Sigmoid colon (tissue), 7 donors: Measurements from ENCODE around the gene AIFM2. TPM values are rescaled to one million over a fixed set of nuclear protein-coding genes. Genes with fewer than 3 reads are reported as not detected.
"Not testable (repeated sequence)": the region's sequence is repeated elsewhere in the genome, so short reads cannot be mapped to it uniquely, and the experiment has no call there.

ENCODE experiments used
- DNase-seq: peaks from one replicate; pipeline ENCODE4 v3.0.0-alpha.2; 2019
- H3K27ac ChIP-seq, 4 donors: fragments of 200-600 bp; sonication (generic); one replicate each; pipeline ENCODE4 v1.5.1; 2016 to 2019; ENCODE audit warnings: mild to moderate bottlenecking in 1 of 4
- H3K27me3 ChIP-seq, 3 donors: fragments of 200-600 bp; sonication (generic); one replicate each; pipeline ENCODE4 v1.5.1; 2019; ENCODE audit warnings: mild to moderate bottlenecking in 1 of 3
- H3K36me3 ChIP-seq, 4 donors: fragments of 200-600 bp; sonication (generic); one replicate each; pipeline ENCODE4 v1.5.1; 2016 to 2019
- H3K4me1 ChIP-seq, 4 donors: fragments of 200-600 bp; sonication (generic); one replicate each; pipeline ENCODE4 v1.5.1; 2017 to 2019
- H3K4me3 ChIP-seq, 4 donors: fragments of 200-600 bp; sonication (generic); one replicate each; pipeline ENCODE4 v1.5.1; 2017 to 2019; ENCODE audit warnings: mild to moderate bottlenecking in 2 of 4, moderate library complexity in 1 of 4
- H3K9me3 ChIP-seq, 4 donors: fragments of 200-600 bp in 3 of 4; sonication (generic) in 3 of 4; one replicate each; pipeline versions ENCODE4 v1.5.1 to v1.6.1; 2013 to 2019
- EP300 ChIP-seq, 4 donors: sonication (generic); formaldehyde crosslinking; IDR thresholded peaks; one replicate each; pipeline ENCODE4 v1.6.1; 2017; ENCODE audit warnings: antibody characterized with exemption in 4 of 4
- POLR2A ChIP-seq, 2 donors: fragments of 450-650 bp; IDR thresholded peaks; one replicate each; pipeline ENCODE4 v1.6.1; 2016; ENCODE audit warnings: antibody characterized with exemption in 2 of 2, mild to moderate bottlenecking in 2 of 2, moderate library complexity in 2 of 2
- POLR2AphosphoS5 ChIP-seq, 4 donors: sonication (generic); formaldehyde crosslinking; IDR thresholded peaks; one replicate each; pipeline ENCODE4 v1.6.1; 2017; ENCODE audit warnings: antibody characterized with exemption in 4 of 4
- WGBS, 2 donors: extraction: QIAGEN DNeasy Blood & Tissue Kit; methylation state at CpG; one replicate each; pipeline ENCODE4 v1.1.7; 2013; 5-methylcytosine and 5-hydroxymethylcytosine counted together
- intact Hi-C: fragments of 100-400 bp; cut with DNase I; formaldehyde crosslinking; loops from one replicate; pipeline ENCODE4 v1.15.1; 2023
- polyA plus RNA-seq, 3 donors: library from polyadenylated mRNA; stranded (reverse); fragments of 200-250 nt; gene quantifications; one replicate each; pipeline ENCODE4 v1.2.3, GENCODE V29; 2013
- total RNA-seq, 4 donors: library from RNA; depleted of rRNA; stranded (reverse); fragments of >200 nt; gene quantifications; one replicate each; pipeline ENCODE4 v1.1.0, GENCODE V29; 2016
- TF ChIP-seq, protein P1 (sequence below), 4 experiments: fragments of 450-650 bp in 3 of 4; fragments of 200-600 bp in 1 of 4; IDR thresholded peaks; one replicate each; pipeline ENCODE4 v1.5.1; 2016 to 2019; ENCODE audit warnings: antibody characterized with exemption in 4 of 4, mild to moderate bottlenecking in 3 of 4, moderate library complexity in 2 of 4
- donor health status: healthy with polysubstance abuse.
- donor health status: Bipolar disorder and iron deficiency.
- donor health status: healthy.

Gene AIFM2
- total and polyA plus RNA-seq, 7 donors, result 10.2 to 26.8 (median 11.7) TPM

DNA sequence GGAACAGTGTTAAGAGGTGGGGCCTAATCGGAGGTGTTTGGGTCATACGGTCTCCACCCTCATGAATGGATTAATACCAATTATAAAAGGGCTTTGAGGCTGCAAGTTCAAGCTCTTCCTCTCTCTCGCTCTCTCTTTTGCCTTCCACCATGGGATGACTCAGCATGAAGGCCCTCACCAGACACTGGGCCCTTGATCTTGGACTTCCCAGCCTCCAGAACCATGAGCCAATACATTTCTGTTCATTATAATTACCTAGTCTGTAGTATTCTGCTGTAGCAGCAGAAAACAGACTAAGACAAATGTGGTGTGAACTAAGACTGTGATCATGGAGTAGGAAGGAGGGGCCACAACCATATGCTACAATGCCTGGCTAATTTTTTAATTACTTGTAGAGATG lies 7.7 kb downstream of the AIFM2 start:
- Histone ChIP-seq H3K27ac (no peak overlapping the region), H3K9me3 (no peaks in the 10 kb centered on the region), H3K27me3 (no peaks in the 10 kb centered on the region), H3K36me3 (peaks cover 0 to 27% (median 10%) of the 10 kb centered on the region in 4 donors), H3K4me3 (no peak overlapping the region), H3K4me1 (no peaks in the 10 kb centered on the region)
- no peak for DNase-seq
- WGBS, 2 donors, result 95 to 97% methylated on average over 3 of the region's 3 CpGs
- intact Hi-C loops, result no loop called here
- TF ChIP-seq, protein P1, sequence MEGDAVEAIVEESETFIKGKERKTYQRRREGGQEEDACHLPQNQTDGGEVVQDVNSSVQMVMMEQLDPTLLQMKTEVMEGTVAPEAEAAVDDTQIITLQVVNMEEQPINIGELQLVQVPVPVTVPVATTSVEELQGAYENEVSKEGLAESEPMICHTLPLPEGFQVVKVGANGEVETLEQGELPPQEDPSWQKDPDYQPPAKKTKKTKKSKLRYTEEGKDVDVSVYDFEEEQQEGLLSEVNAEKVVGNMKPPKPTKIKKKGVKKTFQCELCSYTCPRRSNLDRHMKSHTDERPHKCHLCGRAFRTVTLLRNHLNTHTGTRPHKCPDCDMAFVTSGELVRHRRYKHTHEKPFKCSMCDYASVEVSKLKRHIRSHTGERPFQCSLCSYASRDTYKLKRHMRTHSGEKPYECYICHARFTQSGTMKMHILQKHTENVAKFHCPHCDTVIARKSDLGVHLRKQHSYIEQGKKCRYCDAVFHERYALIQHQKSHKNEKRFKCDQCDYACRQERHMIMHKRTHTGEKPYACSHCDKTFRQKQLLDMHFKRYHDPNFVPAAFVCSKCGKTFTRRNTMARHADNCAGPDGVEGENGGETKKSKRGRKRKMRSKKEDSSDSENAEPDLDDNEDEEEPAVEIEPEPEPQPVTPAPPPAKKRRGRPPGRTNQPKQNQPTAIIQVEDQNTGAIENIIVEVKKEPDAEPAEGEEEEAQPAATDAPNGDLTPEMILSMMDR (IDR thresholded peaks at IDR 0.05), result no peak
- no peak for TF ChIP-seq POLR2A (IDR thresholded peaks at IDR 0.05)
- TF ChIP-seq EP300 (IDR thresholded peaks at IDR 0.05), result no peak
- TF ChIP-seq POLR2AphosphoS5 (IDR thresholded peaks at IDR 0.05), result no peak

DNA sequence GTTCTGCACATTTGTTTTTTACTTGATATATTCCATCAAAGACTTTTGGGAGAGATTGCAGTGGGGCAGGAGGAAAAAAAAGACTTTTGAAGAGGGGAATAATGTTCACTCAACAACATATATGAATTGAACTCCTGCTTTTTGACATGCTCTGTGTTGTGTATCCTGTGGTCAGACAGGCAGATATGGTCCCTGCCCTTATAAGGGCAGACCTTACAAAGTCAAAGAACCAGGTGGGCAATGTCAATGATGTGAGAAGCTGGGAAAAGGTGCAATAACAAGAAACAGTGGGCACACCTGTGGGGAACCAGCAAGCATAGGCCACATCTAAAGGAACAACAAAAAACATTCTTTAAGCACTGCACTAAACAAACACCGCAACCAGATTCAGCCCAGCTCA lies 8.2 kb downstream of the AIFM2 start:
- TF ChIP-seq, protein P1 (IDR thresholded peaks at IDR 0.05), result no peak
- no peak for TF ChIP-seq EP300 (IDR thresholded peaks at IDR 0.05)
- TF ChIP-seq POLR2AphosphoS5 (IDR thresholded peaks at IDR 0.05), result no peak
- no peak for TF ChIP-seq POLR2A (IDR thresholded peaks at IDR 0.05)
- Histone ChIP-seq H3K27ac (no peak overlapping the region), H3K27me3 (no peaks in the 10 kb centered on the region), H3K4me1 (no peaks in the 10 kb centered on the region), H3K9me3 (no peaks in the 10 kb centered on the region), H3K36me3 (peaks cover 0 to 32% (median 13%) of the 10 kb centered on the region in 4 donors), H3K4me3 (no peak overlapping the region)
- intact Hi-C loops, result no loop called here
- DNase-seq, result no peak
- 96 to 100% methylated on average over 1 of the region's 1 CpG for WGBS, 2 donors

DNA sequence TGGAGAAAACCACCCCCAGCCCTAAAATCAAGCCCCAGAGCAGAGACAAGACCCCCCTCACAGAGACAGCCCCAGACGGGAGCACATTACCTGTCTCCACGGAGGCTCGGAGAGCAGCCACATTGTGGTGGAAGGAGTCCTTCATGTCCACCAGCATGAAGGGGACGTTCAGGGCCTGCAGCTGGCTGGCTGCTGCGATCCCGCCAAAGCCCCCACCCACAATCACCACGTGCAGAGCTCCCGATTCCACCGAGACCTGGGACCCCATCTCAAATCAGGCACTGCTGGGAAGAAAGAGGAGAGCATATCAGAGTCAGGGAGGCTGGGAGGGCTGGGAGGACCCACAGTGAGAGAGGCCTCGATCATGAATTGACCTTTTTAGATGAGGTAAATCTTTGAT lies 8.8 kb downstream of the AIFM2 start:
- no peak for DNase-seq
- Histone ChIP-seq H3K9me3 (no peaks in the 10 kb centered on the region), H3K4me3 (no peak overlapping the region), H3K27me3 (no peaks in the 10 kb centered on the region), H3K27ac (no peak overlapping the region), H3K36me3 (peaks cover 0 to 38% (median 14%) of the 10 kb centered on the region in 4 donors), H3K4me1 (no peaks in the 10 kb centered on the region)
- WGBS, 2 donors, result 93 to 96% methylated on average over 10 of the region's 10 CpGs
- TF ChIP-seq POLR2AphosphoS5 (IDR thresholded peaks at IDR 0.05), result no peak
- no peak for TF ChIP-seq EP300 (IDR thresholded peaks at IDR 0.05)
- TF ChIP-seq POLR2A (IDR thresholded peaks at IDR 0.05), result no peak
- TF ChIP-seq, protein P1 (IDR thresholded peaks at IDR 0.05), result no peak
- intact Hi-C loops, result no loop called here

DNA sequence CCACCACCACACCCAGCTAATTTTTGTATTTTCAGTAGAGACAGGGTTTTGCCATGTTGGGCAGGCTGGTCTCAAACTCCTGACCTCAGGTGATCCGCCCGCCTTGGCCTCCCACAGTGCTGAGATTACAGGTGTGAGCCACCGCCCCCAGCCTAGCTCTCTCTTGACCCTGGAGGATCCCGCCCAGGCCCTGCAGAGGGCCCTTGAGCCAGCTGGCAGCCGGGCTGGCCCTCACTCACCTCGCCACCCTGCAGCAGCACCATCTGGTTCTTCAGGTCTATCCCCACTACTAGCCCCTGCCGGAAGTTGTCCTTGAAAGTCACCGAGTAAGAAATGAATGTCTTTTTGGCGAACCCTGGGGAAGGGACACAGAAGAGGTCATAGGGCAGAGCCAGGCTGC lies 9.5 kb downstream of the AIFM2 start:
- intact Hi-C loops, H3K9me3 ChIP-seq, H3K4me1 ChIP-seq, H3K27me3 ChIP-seq, H3K4me3 ChIP-seq, DNase-seq, H3K27ac ChIP-seq: not testable (repeated sequence)
- peaks cover 0 to 39% (median 14%) of the 10 kb centered on the region in 4 donors for H3K36me3 ChIP-seq
- 93 to 97% methylated on average over 9 of the region's 9 CpGs for WGBS, 2 donors

DNA sequence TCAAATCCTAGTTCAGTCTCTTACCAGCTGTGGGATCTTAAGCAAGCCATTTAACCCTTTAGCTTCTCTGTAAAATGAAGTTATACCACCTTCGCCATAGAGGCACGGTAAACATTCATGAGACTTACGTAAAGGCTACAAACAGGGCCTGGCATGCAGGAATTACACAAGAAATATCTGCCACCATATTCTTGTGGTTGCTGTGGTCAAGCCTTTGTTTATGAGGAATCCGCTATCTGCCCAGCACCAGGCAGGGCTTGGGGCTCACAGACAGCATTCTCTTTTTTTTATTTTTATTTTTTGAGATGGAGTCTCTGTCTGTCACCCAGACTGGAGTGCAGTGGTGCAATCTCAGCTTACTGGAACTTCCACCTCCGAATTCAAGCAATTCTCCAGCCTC lies 9.9 kb downstream of the AIFM2 start:
- Histone ChIP-seq H3K4me3 (no peak overlapping the region), H3K4me1 (no peaks in the 10 kb centered on the region), H3K27ac (no peak overlapping the region), H3K9me3 (no peaks in the 10 kb centered on the region), H3K36me3 (peaks cover 0 to 42% (median 14%) of the 10 kb centered on the region in 4 donors), H3K27me3 (no peaks in the 10 kb centered on the region)
- intact Hi-C loops, result no loop called here
- TF ChIP-seq POLR2AphosphoS5 (IDR thresholded peaks at IDR 0.05) (no peak), EP300 (IDR thresholded peaks at IDR 0.05) (no peak), POLR2A (IDR thresholded peaks at IDR 0.05) (no peak)
- TF ChIP-seq, protein P1 (IDR thresholded peaks at IDR 0.05), result no peak
- no peak for DNase-seq
- 91 to 94% methylated on average over 5 of the region's 5 CpGs for WGBS, 2 donors
